Measurements from ENCODE around the gene CNTN2. TPM values are rescaled to one million over a fixed set of nuclear protein-coding genes. Genes with fewer than 3 reads are reported as not detected.
A peak's percentile ranks its signal among the peaks of the same experiment; 100 is the strongest.

CNTN2 gene
- total RNA-seq, 2 experiments from 2014 or later: not detected

DNA sequence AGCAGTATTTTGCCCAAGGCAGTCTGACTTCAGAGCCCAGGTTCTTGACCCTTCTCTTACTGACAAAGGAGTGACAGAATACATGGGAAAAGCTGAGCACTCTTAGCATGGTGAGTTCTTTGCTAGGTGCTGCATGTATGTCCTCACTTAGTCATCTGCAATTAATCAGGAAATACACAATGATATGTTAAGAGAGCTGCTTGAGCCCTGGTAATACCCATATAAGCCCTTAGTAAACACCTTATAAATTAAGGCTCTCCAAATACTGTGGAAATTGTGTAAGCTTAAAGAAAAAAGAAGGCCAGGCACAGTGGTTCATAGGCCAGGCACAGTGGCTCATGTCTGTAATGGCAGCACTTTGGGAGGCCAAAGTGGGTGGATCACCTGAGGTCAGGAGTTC is 55.2 kb downstream of the CNTN2 start:
- no peak overlapping the region for H3K4me3 Mint-ChIP-seq
- no peaks in the 10 kb centered on the region for H3K27me3 Mint-ChIP-seq
- H3K9me3 Mint-ChIP-seq: no peaks in the 10 kb centered on the region
- H3K4me1 Mint-ChIP-seq: no peaks in the 10 kb centered on the region
- no peak overlapping the region for H3K27ac Mint-ChIP-seq
- POLR2A ChIA-PET: interaction anchor here (0.6 kb wide), 1 partner anchor 592 kb away, joined by 3 read pairs; no protein-coding TSS in a partner anchor
- no peak for DNase-seq
- CTCF ChIA-PET: no interaction called here
- H3K36me3 Mint-ChIP-seq (ENCODE audit: low read depth): peaks cover 64% of the 10 kb centered on the region

DNA sequence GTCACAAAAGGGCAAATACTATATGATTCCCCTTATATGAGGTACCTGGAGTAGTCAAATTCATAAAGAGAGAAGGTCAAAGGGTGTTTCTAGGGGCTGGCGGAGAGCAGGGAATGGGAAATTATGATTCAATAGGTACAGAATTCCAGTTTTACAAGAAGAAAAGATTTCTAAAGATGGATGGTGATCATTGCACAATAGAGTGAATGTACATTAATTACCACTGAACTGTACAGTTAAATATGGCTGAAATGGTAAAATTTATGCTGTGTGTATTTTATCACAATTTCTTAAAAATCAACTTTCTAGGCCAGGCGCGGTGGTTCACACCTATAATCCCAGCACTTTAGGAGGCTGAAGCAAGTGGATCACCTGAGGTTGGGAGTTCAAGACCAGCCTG is 59.4 kb downstream of the CNTN2 start:
- H3K4me3 Mint-ChIP-seq: no peak overlapping the region
- H3K36me3 Mint-ChIP-seq (ENCODE audit: low read depth): peaks cover 70% of the 10 kb centered on the region
- no peaks in the 10 kb centered on the region for H3K27me3 Mint-ChIP-seq
- ChIA-PET CTCF (no interaction called here), POLR2A (no interaction called here)
- H3K4me1 Mint-ChIP-seq: no peaks in the 10 kb centered on the region
- H3K27ac Mint-ChIP-seq: no peak overlapping the region
- no peak for DNase-seq
- no peaks in the 10 kb centered on the region for H3K9me3 Mint-ChIP-seq

DNA sequence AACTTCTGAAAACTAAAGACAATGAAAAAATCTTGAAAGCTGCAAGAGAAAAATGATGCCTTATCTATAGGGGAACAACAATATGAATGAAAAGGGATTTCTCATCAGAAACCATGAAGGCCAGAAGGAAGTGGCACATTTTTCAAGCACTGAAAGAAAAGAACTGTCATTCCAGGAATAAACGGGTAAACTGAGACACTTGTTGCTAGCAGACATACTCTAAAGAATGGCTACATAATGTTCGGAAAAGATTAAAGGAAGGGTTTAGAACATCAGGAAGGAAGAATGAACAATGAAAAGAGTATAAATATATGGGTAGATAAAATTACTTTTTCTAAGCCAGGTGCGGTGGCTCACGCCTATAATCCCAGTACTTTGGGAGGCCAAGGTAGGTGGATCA is 64.3 kb downstream of the CNTN2 start:
- ChIA-PET CTCF (no interaction called here), POLR2A (no interaction called here)
- Mint-ChIP-seq H3K4me1 (no peaks in the 10 kb centered on the region), H3K36me3 (ENCODE audit: low read depth) (peaks cover 42% of the 10 kb centered on the region), H3K27me3 (no peaks in the 10 kb centered on the region), H3K4me3 (no peak overlapping the region), H3K27ac (no peak overlapping the region), H3K9me3 (no peaks in the 10 kb centered on the region)
- DNase-seq: no peak

DNA sequence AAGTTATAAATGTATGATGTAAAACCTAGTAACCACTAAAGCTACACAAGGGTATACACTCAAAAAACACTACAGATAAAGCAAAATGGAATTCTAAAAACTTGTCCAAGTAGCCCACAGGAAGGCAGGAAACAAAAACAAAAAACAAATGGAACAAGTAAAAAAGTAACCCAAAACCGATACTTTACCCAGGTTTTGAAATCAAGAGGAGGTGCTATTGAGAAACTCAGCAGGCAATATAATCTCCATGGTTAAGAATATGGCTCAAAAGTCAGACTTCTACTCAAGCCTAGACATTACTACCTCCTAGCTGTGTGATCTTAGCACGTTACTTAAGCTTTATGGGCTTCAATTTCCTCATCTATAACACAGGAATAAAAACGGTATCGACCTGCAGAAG is 65.5 kb downstream of the CNTN2 start:
- H3K27me3 Mint-ChIP-seq: no peaks in the 10 kb centered on the region
- no peaks in the 10 kb centered on the region for H3K4me1 Mint-ChIP-seq
- ChIA-PET POLR2A (no interaction called here), CTCF (interaction anchor here (1.0 kb wide), 1 partner anchor 23 kb away, joined by 3 read pairs; no protein-coding TSS in a partner anchor)
- no peak overlapping the region for H3K4me3 Mint-ChIP-seq
- H3K9me3 Mint-ChIP-seq: no peaks in the 10 kb centered on the region
- no peak overlapping the region for H3K27ac Mint-ChIP-seq
- peaks cover 36% of the 10 kb centered on the region for H3K36me3 Mint-ChIP-seq (ENCODE audit: low read depth)
- no peak for DNase-seq

DNA sequence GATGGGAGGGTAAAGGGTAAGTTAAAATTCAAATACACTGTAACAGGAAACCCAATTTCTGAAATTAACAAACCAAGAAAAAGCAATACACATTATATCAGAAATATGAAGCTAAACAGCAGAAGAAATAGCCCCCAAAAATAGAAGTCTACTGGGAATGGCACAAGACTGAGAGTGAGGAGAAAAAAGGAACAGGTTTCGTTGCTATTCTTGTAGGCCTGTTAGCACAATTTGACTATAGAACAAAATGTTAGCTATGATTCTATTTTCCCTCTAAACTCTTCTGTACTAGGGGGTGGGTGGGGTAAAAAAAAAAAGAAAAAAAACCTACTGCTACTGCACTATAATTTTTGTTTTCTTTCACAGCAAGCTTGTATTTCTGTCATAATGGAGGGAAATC is 66.3 kb downstream of the CNTN2 start:
- H3K4me1 Mint-ChIP-seq: no peaks in the 10 kb centered on the region
- H3K27me3 Mint-ChIP-seq: no peaks in the 10 kb centered on the region
- H3K36me3 Mint-ChIP-seq (ENCODE audit: low read depth): peaks cover 33% of the 10 kb centered on the region
- no peak overlapping the region for H3K4me3 Mint-ChIP-seq
- H3K9me3 Mint-ChIP-seq: no peaks in the 10 kb centered on the region
- POLR2A ChIA-PET: interaction anchor here (0.8 kb wide), 1 partner anchor 135 kb away, joined by 8 read pairs; no protein-coding TSS in a partner anchor
- CTCF ChIA-PET: interaction anchor here (0.9 to 1.4 kb wide), 2 partner anchors 12 to 963 kb away, joined by 3 to 12 read pairs; partner anchors contain the start of gene RBBP5
- DNase-seq: no peak
- no peak overlapping the region for H3K27ac Mint-ChIP-seq

DNA sequence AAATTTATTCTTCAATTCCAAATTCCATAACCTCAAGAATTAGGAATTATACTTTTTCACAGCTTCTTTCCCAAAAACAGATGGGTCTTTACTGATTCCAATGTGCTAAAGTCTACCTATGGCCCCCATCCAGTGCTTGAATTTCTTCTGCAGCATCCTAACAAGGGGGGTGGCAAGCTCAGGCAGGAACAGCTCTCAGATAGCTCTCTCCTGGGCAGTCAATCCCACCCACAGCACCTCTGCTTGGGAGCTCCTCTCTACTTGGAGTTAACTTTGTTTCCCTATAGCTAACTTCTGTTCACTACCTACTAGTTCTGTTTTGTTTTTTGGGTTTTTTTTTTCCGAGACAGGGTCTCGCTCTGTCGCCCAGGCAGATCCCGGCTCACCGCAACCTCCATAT is 66.7 kb downstream of the CNTN2 start:
- H3K4me3 Mint-ChIP-seq: no peak overlapping the region
- no peaks in the 10 kb centered on the region for H3K27me3 Mint-ChIP-seq
- H3K4me1 Mint-ChIP-seq: no peaks in the 10 kb centered on the region
- ChIA-PET CTCF (interaction anchor here (0.9 to 1.4 kb wide), 2 partner anchors 12 to 962 kb away, joined by 3 to 12 read pairs; partner anchors contain the start of gene RBBP5), POLR2A (interaction anchor here (0.8 kb wide), 1 partner anchor 136 kb away, joined by 8 read pairs; no protein-coding TSS in a partner anchor)
- DNase-seq: no peak
- no peaks in the 10 kb centered on the region for H3K9me3 Mint-ChIP-seq
- H3K27ac Mint-ChIP-seq: no peak overlapping the region
- peaks cover 31% of the 10 kb centered on the region for H3K36me3 Mint-ChIP-seq (ENCODE audit: low read depth)

DNA sequence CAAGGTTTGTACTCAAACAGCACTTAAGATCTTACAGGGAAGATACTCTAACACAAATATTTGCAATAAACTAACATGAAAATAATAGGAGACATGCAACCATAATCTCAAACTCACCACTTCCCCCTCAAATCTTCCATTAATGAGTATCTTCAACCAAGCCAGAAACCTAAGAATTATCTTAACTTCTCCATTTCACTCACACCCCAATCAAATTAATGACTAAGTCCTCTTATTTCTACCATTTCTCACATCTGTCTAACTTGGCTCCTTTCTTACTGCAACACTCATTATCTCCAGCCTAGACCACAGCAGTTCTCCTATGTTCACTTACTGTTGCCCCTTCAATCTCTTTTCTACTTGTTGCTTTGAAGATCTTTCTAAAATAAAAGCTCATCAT is 68.3 kb downstream of the CNTN2 start:
- Mint-ChIP-seq H3K27me3 (no peaks in the 10 kb centered on the region), H3K27ac (no peak overlapping the region), H3K9me3 (no peaks in the 10 kb centered on the region), H3K36me3 (ENCODE audit: low read depth) (peaks cover 25% of the 10 kb centered on the region), H3K4me1 (peaks cover 5% of the 10 kb centered on the region), H3K4me3 (no peak overlapping the region)
- POLR2A ChIA-PET: interaction anchor here (0.6 kb wide), 1 partner anchor 19 kb away, joined by 3 read pairs; no protein-coding TSS in a partner anchor
- CTCF ChIA-PET: interaction anchor here (1.5 kb wide), 2 partner anchors 10 to 38 kb away, joined by 3 read pairs; partner anchors contain the start of gene RBBP5
- DNase-seq: no peak

DNA sequence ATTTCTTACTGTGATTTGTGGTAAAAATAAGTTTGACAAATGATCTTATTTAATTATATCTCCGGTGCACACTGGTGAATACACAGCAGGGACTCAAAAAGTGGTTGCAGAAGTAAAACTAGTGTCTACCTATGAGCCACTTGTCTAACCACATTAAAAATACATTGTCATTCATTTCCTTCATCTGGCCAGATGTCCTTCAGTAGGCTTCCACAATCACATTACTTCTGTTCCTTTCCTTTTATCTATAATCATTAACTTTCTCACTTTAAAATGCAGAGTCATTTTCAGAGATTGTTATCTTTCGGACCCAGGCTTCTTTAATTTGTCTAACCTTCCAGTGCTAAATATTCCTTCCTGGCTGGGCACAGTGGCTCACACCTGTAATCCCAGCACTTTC is 75.7 kb downstream of the CNTN2 start:
- ChIA-PET POLR2A (interaction anchor here (0.7 kb wide), 1 partner anchor 112 kb away, joined by 3 read pairs; no protein-coding TSS in a partner anchor), CTCF (no interaction called here)
- Mint-ChIP-seq H3K36me3 (ENCODE audit: low read depth) (peaks cover 18% of the 10 kb centered on the region), H3K4me3 (peak overlapping the region; percentile 1), H3K9me3 (no peaks in the 10 kb centered on the region), H3K27ac (peak overlapping the region; percentile 5), H3K27me3 (no peaks in the 10 kb centered on the region), H3K4me1 (peaks cover 45% of the 10 kb centered on the region)
- DNase-seq: no peak

DNA sequence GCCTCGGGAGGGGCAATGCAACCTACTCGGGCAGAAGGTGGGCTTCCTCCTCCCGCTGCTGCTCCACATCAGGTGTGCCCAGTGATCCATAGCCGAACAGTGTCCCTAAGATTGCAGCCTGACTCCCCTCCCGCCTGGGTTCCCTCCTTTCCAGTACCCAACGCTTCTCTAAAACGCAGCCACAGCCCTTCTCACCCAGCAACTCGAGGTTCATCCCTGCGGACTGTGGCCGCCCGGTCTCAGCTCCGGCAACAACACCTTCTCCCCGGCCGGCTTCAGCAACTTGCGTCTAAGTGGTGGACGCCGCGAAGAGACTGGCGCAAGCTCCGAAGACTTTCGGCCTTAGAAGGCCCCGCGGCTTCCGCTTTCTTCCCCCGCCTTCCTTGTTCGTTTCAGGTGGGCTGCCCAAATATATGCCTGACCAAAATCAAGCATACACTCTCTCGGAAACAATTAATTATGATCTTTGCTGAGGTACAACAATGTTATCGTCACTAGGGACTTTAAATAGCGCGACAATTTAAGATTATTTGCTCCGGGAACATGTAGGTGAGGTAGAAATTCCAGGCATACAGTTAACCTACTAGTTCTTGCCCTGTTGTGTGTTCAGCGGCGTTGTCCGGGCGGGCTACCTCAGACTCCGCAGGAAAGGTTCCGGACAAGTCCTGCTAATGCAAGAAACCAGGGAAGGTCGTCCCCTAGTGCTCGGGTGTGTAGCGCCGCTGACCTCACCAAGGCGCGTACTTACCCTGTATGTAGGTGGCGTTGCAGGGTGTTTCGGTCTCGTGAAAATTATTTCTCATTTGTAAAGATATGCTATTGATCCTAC is 78.9 kb downstream of the CNTN2 start, which contains the start of gene RBBP5:
Gene RBBP5, minus strand, starts transcription at position 319 of the 829 bp plus-strand sequence. Its CDS starts 105 bp downstream, at position 214.
- Mint-ChIP-seq H3K4me1 (peaks cover 39% of the 10 kb centered on the region), H3K9me3 (no peaks in the 10 kb centered on the region), H3K4me3 (peak within 1 kb of the TSS; percentile 96), H3K27me3 (no peaks in the 10 kb centered on the region), H3K27ac (peak within 1 kb of the TSS; percentile 98), H3K36me3 (ENCODE audit: low read depth) (peaks cover 6% of the 10 kb centered on the region)
- ChIA-PET CTCF (interaction anchor here (0.8 to 1.8 kb wide), 9 partner anchors 11 to 134 kb away, joined by 3 to 12 read pairs (median 4); no protein-coding TSS in a partner anchor), POLR2A (no interaction called here)
- peak; percentile 95 for DNase-seq

DNA sequence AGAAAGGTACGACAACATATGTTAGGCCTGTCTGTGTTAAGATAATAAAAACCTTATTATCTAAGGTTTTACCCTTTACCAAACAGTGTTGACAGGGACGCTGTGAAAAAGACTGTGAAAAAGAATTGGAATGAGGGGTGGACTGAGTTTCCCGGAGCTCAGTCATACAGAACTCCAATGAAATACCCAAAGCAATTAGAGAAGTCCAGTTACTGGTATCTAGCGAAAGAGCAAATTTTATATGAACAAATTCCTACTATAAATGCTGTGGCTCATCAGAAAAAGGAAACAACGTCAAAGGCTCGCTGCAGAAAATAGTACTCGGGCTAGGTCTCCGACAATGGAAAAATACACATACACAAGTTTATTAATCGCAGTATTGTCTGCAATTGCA is 79.5 kb downstream of the CNTN2 start:
- peaks cover 39% of the 10 kb centered on the region for H3K4me1 Mint-ChIP-seq
- peaks cover 6% of the 10 kb centered on the region for H3K36me3 Mint-ChIP-seq (ENCODE audit: low read depth)
- H3K27ac Mint-ChIP-seq: peak overlapping the region; percentile 98
- H3K9me3 Mint-ChIP-seq: no peaks in the 10 kb centered on the region
- CTCF ChIA-PET: interaction anchor here (0.6 to 1.4 kb wide), 5 partner anchors 9 to 769 kb away, joined by 3 to 8 read pairs (median 3); no protein-coding TSS in a partner anchor
- POLR2A ChIA-PET: no interaction called here
- H3K4me3 Mint-ChIP-seq: peak overlapping the region; percentile 96
- no peak for DNase-seq
- no peaks in the 10 kb centered on the region for H3K27me3 Mint-ChIP-seq

DNA sequence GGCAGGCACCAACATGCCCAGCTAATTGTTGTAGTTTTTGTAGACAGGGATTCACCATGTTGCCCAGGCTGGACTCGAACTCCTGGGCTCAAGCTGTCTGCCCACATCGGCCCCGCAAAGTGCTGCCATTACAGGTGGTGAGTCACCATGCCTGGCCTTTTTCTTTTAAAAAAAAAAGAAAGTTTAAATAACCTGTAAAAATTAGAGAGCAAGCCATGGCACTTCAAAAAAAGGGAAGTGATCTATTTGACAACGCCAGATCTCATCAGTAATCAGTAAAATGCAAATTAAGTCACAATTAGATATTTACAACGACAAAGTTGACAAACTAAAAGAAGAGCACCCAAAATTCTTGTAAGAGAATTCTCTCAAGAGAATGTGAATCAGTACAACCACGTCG is 81.7 kb downstream of the CNTN2 start:
- no peak for DNase-seq
- CTCF ChIA-PET: interaction anchor here (1.3 kb wide), 2 partner anchors 19 to 35 kb away, joined by 3 to 5 read pairs; no protein-coding TSS in a partner anchor
- peaks cover 2% of the 10 kb centered on the region for H3K36me3 Mint-ChIP-seq (ENCODE audit: low read depth)
- H3K27ac Mint-ChIP-seq: no peak overlapping the region
- POLR2A ChIA-PET: no interaction called here
- peaks cover 28% of the 10 kb centered on the region for H3K4me1 Mint-ChIP-seq
- H3K27me3 Mint-ChIP-seq: no peaks in the 10 kb centered on the region
- H3K9me3 Mint-ChIP-seq: no peaks in the 10 kb centered on the region
- no peak overlapping the region for H3K4me3 Mint-ChIP-seq

DNA sequence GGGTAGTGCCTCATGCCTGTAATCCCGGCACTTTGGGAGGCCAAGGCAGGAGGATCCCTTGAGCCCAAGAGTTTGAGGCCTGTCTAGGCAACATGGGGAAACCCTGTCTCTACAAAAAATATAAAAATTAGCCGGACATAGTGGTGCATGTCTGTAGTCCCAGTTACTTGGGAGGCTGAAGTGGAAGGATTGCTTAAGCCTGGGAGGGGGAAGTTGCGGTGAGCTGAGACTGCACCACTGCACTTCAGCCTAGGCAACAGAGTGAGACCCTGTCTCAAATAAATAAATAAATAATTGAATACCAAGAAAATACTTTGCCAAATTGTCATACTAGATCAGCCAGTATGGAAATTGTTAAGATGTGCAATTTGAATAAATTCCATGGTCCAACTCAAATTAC is 84.6 kb downstream of the CNTN2 start:
- H3K4me3 Mint-ChIP-seq: no peak overlapping the region
- H3K27ac Mint-ChIP-seq: no peak overlapping the region
- ChIA-PET CTCF (interaction anchor here (0.6 kb wide), 1 partner anchor 469 kb away, joined by 3 read pairs; no protein-coding TSS in a partner anchor), POLR2A (no interaction called here)
- peaks cover 6% of the 10 kb centered on the region for H3K4me1 Mint-ChIP-seq
- H3K27me3 Mint-ChIP-seq: no peaks in the 10 kb centered on the region
- no peaks in the 10 kb centered on the region for H3K9me3 Mint-ChIP-seq
- no peaks in the 10 kb centered on the region for H3K36me3 Mint-ChIP-seq (ENCODE audit: low read depth)
- DNase-seq: no peak

All from activated CD4-positive, alpha-beta T cell treated with anti-CD3 and anti-CD28 coated beads, Interleukin-2, amount 10 ng/mL, durations not matched to agents 7 days and 5 days (primary cell).